HG02981 (cell line): ENCODE data around the gene NPTX2.

ENCODE experiments used
- ATAC-seq: cut with Tn5 transposase; IDR thresholded peaks from one replicate; pipeline ENCODE4 v1.9.1; 2021; ENCODE audit warnings: mild to moderate bottlenecking, moderate library complexity; ENCODE audit not compliant: unreplicated experiment

NPTX2 gene

GRCh38 chr7:98617960-98618418 is 904 bp downstream of the NPTX2 start:
- ATAC-seq: no peak

DNA sequence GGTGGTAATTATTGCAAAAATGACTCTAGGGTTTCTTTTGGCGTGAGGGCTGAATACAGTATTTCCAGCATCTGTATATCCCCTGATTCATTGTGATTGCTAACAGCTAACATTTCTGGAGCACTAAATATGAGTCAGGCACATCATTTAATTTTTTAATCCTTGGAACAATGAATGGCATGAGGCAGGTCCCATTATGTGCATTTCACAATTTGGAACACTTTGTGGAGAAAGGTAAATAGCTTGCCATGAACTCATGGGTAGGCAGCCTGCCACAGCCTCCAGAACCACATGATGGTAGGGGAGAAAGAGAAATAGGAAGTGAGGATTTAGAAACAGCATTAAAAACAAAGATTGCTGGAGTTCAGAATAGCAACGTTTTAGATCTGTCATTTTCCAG is 1.7 kb downstream of the NPTX2 start:
- no peak for ATAC-seq

DNA sequence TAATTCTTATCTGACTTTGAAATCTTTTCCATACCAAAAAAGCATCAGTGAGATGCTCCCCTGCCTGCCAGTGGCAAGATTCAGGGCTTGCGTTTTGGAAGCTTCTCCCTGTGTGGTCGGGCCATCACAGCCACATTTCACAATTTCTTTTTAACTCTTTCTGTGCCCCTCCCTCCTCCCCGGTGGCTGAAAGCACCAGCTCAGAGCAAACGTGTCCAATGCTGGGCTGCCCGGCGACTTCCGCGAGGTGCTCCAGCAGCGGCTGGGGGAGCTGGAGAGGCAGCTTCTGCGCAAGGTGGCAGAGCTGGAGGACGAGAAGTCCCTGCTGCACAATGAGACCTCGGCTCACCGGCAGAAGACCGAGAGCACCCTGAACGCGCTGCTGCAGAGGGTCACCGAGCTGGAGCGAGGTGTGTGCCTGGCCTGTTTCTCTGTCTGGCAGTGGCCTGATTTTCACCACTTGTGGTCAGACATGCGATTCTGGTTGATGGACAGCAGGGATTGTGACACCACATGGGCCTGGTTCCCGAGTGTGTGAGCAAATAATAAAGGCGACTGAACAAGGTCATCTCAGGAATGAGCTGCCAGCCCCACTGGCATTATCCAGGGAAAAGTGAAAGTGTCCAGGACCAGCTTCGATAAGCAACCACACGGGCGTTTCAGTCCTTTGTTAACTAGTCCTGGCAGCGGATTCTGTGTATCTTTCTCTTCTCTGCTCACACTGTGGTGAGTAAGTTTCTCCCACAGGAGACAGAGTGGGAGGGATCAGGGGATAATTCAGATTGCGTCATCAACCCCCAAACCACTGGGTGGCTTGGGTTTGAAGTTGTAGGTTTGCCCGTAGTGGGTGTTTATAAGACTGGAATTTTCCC is 2.6 kb downstream of the NPTX2 start:
- ATAC-seq: no peak

- ATAC-seq: no peak
Observed at GRCh38 chr7:98621573-98622482, 4.7 kb downstream of the NPTX2 start.

- ATAC-seq: no peak
Observed at GRCh38 chr7:98622926-98623325, 5.8 kb downstream of the NPTX2 start.

- ATAC-seq: no peak
Observed at GRCh38 chr7:98624846-98625420, 7.8 kb downstream of the NPTX2 start.

DNA sequence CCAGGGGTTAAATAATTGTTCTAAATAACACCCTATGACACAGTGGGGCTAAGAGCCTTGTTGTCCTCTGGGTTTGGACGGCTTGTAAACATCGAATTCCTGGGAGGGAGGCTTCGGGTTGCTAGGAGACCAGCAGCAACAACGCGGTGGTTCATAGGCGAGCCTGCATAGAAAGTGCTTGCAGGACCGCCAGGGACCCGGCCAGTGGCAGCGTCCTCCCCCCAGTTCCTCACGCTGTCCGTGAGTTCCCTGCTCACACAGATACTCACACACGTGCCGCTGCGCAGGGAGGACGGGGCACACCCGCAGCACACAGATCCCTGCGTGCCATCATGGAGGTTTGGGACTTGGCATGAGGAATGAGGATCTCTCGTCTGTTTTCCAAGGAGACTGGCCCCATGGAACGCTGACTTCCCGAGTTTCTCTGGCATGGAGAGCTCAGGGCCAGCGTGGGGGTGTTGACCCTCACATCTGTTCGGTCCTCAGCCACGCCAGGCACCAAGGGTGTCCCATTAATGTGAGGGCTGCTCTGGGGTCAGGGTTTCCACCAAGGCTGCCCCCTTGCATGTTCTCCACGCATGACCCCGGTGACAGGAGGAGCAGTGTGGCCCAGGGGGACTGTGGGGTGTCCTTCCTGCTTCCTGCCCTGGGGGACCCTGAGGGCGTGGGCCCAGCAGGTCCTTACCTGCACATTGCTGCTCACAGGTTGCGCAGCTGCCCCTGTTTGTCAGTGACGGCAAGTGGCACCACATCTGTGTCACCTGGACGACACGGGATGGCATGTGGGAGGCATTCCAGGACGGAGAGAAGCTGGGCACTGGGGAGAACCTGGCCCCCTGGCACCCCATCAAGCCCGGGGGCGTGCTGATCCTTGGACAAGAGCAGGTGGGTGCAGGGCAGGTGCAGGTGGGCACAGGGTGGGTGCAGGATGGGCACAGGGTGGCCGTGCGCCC is 9.7 kb downstream of the NPTX2 start:
- ATAC-seq: no peak

DNA sequence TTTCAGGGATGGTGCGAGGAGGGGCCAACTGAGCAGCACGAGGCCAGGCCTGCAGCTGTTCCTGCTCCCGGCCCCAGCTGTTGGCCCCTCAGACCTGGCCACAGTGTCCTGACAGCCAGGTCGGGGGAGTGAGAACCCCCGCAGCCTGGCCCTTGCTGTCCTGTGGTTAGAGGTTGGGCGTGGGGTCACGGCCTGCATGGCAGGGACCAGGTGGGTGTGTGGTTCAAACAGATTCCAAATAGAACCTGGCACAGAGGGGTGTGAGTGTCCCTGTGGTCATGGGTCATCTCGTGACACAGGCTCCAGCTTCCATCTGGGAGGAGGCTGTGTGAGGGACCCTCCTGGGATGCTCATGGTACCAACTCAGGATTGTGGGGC is 10.3 kb downstream of the NPTX2 start:
- ATAC-seq: no peak

GRCh38 chr7:98628418-98628817 is 11.3 kb downstream of the NPTX2 start:
- no peak for ATAC-seq

DNA sequence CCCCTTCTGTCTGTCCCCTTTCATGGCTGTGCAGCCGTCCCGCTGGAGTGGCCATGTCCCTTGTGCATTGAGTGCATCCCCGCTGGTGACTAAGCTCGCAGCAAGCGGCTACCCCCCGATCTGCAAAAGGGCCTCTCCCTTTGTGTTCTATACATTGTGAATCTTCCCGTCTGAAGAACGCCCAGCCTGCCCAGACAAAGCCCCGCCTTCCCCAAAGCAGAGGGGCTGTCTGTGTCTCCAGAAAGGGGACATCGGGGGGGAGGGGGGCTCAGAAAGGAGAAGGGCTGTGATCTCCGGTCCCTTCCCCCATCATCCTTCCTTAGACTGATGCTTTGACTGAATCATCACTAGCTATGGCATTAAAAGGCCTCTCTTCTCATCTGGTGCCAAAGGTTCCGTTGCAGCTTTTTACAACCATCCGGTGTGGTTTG is 11.9 kb downstream of the NPTX2 start:
- ATAC-seq: no peak

- ATAC-seq: no peak
Observed at GRCh38 chr7:98630149-98630548, 13.1 kb downstream of the NPTX2 start.

- no peak for ATAC-seq
Observed at GRCh38 chr7:98630770-98631169, 13.7 kb downstream of the NPTX2 start.

GRCh38 chr7:98638853-98639252 is 21.8 kb downstream of the NPTX2 start:
- no peak for ATAC-seq

GRCh38 chr7:98640375-98640774 is 23.3 kb downstream of the NPTX2 start:
- no peak for ATAC-seq

DNA sequence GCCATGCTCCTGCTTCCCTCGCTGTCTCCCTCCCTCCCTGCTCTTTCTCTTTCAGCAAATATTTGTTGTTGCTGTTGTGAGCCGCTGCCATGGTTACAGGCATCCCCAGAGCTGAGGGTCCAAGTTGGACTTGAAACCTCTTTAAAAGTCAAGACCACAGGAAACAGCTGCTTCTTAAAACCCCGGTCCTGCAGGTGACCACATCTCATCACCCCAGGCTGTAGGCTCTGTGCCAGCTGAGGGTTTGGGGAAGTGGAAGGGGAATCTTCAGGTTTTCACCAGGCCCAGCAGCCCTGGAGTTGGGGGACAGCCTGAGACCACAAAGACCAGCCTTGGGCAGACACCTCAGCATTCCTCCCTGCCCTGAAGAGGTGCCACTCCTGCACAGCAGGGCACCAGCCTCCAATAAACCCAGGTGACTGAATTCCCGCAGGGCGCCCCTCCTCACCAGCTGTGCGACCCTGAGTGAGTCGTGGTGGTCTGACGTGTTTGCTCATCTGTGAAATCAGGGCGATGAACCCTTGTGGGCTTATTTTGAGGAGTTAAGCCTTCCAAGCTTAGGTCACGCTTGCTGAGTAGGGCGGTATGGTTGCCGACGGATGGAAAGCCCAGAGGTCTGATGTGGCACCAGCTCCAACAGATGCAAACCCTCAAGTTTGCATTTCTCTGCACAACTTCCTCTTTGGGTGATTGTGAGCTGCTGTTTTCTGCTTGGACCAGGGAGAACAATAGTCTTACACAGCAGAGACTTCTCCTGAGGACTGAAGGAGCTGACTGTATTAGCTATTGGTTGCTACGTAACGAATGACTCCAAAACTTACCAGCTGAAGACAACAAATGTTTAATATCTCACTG is 24.8 kb downstream of the NPTX2 start:
- ATAC-seq: peak; percentile 70

DNA sequence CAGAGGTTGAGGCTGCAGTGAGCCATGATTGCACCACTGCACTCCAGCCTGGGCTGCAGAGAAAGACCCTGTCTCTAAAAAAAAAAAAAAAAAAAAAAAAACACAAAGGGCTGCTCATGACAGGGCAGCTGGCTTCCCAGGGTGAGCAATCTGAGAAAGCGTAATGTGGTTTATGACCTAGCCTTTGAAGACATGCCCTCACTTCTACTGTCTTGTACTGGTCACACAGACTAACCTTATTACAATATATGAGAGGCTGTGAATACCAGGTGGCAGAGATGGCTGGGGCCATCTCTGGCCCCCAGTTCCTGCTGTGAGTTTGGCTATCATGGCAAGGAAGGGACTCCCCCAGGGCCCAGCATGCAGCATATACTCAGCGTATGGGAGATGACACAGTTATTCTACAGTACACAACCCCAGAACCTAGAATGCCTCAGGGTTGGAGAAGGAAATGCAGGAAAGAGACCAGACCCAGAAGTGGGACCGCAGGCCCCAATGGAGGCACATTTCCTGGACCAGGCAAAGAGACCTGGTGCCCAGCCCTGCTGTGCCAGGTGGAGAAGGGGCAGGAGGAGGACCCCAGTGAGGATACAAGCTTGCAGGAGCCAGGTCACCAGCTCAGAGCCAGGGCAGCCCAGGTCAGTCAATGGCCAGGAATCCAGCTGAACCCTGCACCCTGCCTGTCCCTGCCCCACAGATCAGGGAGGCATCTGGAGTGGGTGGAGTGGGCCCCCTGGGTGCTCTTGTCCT is 26.3 kb downstream of the NPTX2 start:
- ATAC-seq: peak; percentile 25

- no peak for ATAC-seq
Observed at GRCh38 chr7:98646465-98646864, 29.4 kb downstream of the NPTX2 start.

- ATAC-seq: no peak
Observed at GRCh38 chr7:98647326-98647725, 30.2 kb downstream of the NPTX2 start.

GRCh38 chr7:98651760-98652159 is 34.7 kb downstream of the NPTX2 start:
- ATAC-seq: no peak
